Activated naive CD4-positive, alpha-beta T cell treated with anti-CD3 and anti-CD28 coated beads, Interleukin-2, amount 50 U/mL, for 72 hours (primary cell): ENCODE measurements around the gene EIF6. TPM values are rescaled to one million over a fixed set of nuclear protein-coding genes. Genes with fewer than 3 reads are reported as not detected.
"Not testable (repeated sequence)": the region's sequence is repeated elsewhere in the genome, so short reads cannot be mapped to it uniquely, and the experiment has no call there.

Experiments
- ATAC-seq, 2 donors: fragments of 150-1000 bp; cut with Tn5 transposase; 2 replicates each; pipeline ENCODE4 v1.10.0; 2021; ENCODE audit warnings: mild to moderate bottlenecking in 2 of 2, moderate library complexity in 2 of 2
- DNase-seq, 2 donors: peaks; one replicate each; pipeline ENCODE4 v3.0.0; 2021 to 2022; ENCODE audit warnings: low spot score in 2 of 2
- H3K27ac Mint-ChIP-seq, 2 donors: one replicate each; pipeline ENCODE4 v1.8.0; 2022; ENCODE audit warnings: mild to moderate bottlenecking in 2 of 2, mixed read lengths in 2 of 2
- H3K36me3 Mint-ChIP-seq, 2 donors: one replicate each; pipeline ENCODE4 v1.8.0; 2022; ENCODE audit warnings: mixed read lengths in 2 of 2
- H3K9me3 Mint-ChIP-seq, 2 donors: one replicate each; pipeline ENCODE4 v1.8.0; 2022; ENCODE audit warnings: mixed read lengths in 2 of 2
- total RNA-seq, 2 donors: library from RNA; stranded (reverse); gene quantifications; one replicate each; pipeline ENCODE4 v1.2.3, GENCODE V29; 2022

Gene EIF6
- total RNA-seq, 2 donors from 2014 or later: 63.9 to 115 TPM

DNA sequence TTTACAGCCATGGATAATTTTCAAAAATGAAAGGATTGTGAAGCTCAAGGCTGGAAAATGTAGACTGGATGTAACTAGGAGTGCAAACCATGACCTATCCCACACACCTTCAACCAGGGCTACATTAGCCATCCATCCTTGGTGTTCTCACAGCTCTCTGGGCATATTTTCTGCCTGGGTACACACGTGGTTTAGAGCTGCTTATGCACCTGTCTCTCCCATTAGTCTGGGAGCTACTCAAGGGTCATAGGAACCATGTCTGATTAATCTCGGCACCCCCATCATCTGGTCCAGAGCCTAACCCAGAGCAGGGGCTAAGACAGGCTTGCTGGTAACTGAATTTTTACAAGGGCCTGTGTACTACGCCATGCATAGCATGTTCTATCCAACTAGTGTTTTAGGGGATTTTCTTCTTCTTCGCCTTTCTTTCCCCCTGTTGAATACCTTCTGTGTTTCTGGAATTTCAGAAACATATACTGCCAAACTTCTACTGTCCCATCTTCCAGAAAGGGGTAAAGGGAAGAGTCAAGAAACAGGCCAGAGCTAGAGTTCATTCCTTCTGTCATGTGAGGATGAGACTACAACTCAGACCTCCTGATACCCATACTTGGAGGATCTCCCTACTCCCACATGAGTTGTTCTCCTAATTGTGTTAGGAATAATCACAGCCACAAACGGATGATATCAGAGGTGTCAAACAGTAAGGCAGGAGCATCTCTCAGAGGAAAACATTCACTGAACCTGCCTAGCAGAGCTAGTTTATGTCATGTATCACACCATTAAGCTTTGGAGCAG is 33.0 kb upstream of the EIF6 start:
- no peak for ATAC-seq
- Mint-ChIP-seq H3K36me3 (peaks cover 2 to 3% of the 10 kb centered on the region in 2 donors), H3K27ac (peak overlapping the region; percentile 0 to 47), H3K9me3 (no peaks in the 10 kb centered on the region)
- DNase-seq: no peak

DNA sequence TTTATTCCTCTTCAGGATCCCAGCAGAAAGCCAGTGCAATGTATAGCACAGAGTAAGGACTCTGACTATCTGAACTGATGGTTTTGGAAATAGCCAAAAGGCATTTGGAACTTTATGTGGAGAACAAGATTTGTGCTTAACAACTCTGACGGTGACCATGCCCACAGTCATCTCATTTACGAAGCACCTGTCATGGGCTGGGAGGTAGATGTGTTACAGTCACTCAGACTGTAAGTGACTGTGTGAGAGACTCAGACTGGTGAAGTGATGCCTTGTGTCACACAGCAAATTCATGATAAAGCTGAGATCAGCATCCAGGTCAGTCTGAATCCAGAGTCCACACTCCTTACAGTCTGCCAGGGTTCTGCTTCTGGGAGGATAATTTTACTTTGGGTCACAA is 31.5 kb upstream of the EIF6 start:
- DNase-seq: no peak
- Mint-ChIP-seq H3K9me3 (no peaks in the 10 kb centered on the region), H3K36me3 (peaks cover 4 to 6% of the 10 kb centered on the region in 2 donors), H3K27ac (peak overlapping the region; percentile 10 to 78)
- ATAC-seq: no peak

DNA sequence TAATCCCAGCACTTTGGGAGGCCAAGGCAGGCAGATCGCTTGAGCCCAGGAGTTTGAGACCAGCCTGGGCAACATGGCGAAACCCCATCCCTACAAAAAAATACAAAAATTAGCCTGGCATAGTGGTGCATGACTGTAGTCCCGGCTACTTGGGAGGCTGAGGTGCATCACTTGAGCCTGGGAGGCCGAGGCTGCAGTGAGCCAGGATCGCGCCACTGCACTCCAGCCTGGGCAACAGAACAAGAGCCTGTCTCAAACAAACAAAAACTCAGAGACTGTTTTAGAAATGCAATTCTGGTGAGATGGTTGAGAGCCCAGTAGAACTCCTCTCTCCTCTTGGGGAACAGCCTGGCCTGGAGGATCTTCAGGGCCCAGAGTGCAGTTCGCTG is 31.1 kb upstream of the EIF6 start:
- H3K27ac Mint-ChIP-seq: peak overlapping the region; percentile 78 to 80
- H3K36me3 Mint-ChIP-seq, DNase-seq, ATAC-seq, H3K9me3 Mint-ChIP-seq: not testable (repeated sequence)

DNA sequence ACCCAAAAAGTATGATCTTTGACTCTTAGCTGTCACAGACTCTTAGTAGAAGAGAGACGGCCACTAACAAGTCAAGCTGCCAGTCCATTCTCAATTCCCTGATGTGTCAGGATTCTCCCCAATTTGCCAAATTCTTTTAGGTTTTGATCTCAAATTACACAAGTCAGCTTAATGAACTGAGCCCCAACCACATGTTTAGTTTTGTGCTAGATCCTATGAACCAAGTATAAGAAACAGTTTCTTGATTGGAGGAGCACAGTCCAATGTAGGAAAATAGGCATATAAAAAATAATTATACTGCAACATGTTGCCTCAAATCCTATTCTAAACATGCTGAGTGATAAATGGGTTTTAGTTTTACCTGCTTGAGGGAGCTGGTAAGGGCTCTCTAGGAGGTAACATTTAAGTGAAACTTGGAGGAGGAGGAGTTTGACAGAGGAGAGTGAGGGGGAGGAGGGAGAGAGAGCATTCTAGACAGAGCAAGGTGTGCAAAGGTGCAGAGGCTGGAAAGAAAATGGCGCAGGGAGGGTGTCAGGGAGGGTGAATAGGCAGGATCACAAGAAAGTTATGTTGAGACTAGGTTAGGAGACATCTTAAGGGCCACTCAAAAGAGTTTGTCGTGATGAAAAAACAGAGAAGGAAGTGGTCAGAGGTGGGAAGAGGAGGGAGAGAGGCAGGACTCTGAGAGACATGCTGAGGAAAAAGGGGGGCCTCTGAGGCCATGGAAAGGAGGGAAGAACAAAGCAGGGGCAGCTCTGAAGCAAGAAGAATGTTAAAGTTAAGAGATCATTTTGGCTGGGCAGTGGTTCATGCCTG is 30.5 kb upstream of the EIF6 start:
- ATAC-seq: no peak
- no peaks in the 10 kb centered on the region for H3K9me3 Mint-ChIP-seq

DNA sequence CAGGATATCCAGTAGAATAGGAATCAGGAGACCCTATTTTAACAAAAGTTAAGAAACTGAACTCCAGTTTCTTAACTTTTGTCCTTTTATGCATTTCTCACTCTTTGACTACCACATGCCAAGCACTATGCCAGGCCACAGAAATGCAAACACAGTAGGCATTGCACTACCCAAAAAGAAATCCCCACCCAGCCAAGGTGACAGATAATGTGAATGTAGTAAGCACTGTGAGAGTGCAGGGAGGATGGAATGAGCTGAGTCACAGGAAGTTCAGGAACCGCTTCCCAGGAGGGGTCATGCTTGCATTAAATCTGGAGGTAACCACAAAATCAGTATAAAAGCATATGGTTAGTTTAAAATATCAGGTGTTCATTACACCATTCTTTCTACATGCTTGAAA is 27.7 kb upstream of the EIF6 start:
- peak overlapping the region; percentile 38 to 84 for H3K27ac Mint-ChIP-seq
- DNase-seq (no peak), ATAC-seq (peak; percentile 66 to 88)
- peaks cover 4 to 6% of the 10 kb centered on the region in 2 donors for H3K36me3 Mint-ChIP-seq
- no peaks in the 10 kb centered on the region for H3K9me3 Mint-ChIP-seq

More for the DNA sequence above, 30.5 kb upstream of the EIF6 start:
- Mint-ChIP-seq H3K27ac (peak overlapping the region; percentile 78 to 80), H3K36me3 (peaks cover 4 to 6% of the 10 kb centered on the region in 2 donors)
- no peak for DNase-seq

DNA sequence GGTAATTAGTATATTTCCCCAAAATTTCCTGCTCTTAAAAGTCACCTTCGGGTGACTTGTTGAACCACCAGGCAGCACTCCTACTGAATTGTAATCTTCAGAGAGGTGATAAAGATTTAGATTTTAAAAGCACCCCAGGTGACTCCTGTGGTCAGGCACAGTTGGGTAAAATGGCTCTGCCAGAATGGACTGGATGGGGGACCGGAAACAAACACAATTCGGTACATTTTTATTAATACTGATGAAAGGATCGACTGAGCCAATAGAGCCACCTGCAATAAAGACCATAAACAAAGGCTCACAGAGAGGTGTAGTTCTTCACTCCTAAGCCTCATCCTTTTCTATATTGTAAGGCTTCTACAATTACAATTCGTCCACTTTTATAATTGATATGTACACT is 27.2 kb upstream of the EIF6 start:
- Mint-ChIP-seq H3K27ac (peak overlapping the region; percentile 38 to 84), H3K36me3 (peaks cover 4 to 6% of the 10 kb centered on the region in 2 donors), H3K9me3 (no peaks in the 10 kb centered on the region)
- DNase-seq: no peak
- no peak for ATAC-seq

DNA sequence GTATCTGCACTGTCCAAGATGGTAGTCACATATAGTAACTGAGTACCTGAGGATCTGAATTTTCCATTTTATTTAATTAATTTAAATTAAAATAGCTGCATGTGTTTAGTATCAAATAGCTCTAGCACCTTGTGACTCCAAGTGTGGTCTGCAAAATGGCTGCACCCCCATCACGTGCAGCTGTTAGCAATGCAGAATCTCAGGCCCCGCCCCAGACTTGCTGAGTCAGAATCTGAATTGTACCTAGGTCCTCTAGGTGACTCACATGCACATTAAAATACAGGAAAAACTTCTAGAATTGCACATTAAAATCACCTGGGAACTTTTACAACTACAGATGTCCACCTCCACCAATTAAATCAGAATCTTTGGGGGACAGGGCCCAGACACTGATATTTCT is 26.8 kb upstream of the EIF6 start:
- DNase-seq (peak in 1 of 2 donors; percentile 77), ATAC-seq (peak; percentile 65 to 80)
- Mint-ChIP-seq H3K27ac (peak overlapping the region; percentile 14 to 84), H3K36me3 (peaks cover 4 to 6% of the 10 kb centered on the region in 2 donors), H3K9me3 (no peaks in the 10 kb centered on the region)

DNA sequence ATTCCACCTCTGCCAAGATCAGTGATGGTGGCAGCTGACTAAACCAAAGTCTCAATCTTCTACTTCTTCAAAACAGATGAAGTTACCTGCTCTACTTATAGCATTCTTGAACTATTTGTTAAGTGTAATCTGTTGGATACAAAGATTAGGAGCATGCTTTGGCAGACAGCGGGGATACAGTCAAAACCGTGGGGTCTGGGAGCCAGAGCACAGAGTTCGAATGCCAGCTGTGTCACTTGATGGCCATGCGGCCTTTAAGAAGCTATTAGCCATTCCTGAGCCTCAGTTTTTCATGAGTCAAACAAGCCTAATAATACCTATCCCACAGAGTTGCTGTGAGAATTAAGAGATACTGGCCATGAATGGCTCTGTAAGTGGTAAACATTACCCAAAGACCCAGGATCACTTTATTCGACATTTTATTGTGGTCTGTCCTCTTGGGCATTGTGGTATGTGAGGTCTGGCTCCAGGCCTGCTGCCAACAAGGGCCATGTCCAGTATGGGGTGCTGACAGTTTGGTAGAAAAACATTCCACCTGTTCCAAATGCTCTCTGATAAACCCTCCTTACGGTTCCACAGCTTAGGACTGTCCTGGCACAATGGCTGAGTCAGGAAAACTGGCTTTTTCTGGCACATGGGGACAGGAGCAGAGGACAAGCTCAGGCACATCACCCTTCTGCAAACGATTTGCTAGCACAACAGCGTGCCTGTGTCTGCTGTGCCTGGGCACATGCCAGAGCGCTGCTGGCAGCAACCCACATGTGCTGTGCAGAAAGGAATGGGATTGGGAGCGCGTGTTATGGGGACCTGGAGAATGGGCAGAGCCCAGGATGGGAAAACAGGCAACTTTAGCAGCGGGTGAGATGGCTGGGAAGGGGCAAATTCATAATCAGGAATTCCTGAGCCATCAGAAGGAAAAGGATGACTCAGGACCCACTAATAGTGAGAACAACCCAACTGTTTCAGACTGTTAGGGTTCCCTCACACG is 23.4 kb upstream of the EIF6 start:
- peaks cover 4 to 13% of the 10 kb centered on the region in 2 donors for H3K36me3 Mint-ChIP-seq
- ATAC-seq: no peak
- no peak for DNase-seq
- H3K27ac Mint-ChIP-seq: peak overlapping the region in 1 of 2 donors; percentile 29
- no peaks in the 10 kb centered on the region for H3K9me3 Mint-ChIP-seq

DNA sequence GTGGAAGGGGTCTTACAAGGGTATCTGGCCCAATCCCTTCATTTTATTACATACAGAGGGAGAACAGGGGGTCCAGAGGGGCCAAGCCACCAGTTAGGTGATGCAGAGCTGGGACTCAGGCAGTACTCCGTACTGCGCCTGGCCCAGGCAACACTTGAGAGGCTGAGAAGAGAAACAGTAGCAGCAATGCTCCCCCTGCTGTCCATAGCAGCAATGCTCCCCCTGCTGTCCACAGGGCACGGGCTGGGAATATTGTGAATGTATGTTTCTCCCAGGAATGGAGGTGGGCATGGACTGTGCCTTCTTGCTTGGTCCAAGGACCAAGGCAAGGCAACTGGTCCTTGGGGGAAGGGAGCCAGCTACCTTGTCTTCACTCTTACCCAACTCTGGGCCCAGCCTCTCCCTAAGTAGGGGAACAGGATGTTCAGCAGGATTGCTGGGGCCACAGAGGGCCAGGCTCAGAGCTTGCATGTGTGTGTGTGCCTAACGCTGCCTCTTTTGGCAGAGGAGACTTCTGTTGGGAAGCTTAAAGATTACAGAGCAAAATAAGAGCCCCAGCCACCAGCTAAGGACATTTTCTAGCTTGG is 22.5 kb upstream of the EIF6 start:
- no peaks in the 10 kb centered on the region for H3K9me3 Mint-ChIP-seq
- no peak for DNase-seq
- ATAC-seq: no peak
- peak overlapping the region in 1 of 2 donors; percentile 84 for H3K27ac Mint-ChIP-seq
- peaks cover 0 to 7% of the 10 kb centered on the region in 2 donors for H3K36me3 Mint-ChIP-seq

DNA sequence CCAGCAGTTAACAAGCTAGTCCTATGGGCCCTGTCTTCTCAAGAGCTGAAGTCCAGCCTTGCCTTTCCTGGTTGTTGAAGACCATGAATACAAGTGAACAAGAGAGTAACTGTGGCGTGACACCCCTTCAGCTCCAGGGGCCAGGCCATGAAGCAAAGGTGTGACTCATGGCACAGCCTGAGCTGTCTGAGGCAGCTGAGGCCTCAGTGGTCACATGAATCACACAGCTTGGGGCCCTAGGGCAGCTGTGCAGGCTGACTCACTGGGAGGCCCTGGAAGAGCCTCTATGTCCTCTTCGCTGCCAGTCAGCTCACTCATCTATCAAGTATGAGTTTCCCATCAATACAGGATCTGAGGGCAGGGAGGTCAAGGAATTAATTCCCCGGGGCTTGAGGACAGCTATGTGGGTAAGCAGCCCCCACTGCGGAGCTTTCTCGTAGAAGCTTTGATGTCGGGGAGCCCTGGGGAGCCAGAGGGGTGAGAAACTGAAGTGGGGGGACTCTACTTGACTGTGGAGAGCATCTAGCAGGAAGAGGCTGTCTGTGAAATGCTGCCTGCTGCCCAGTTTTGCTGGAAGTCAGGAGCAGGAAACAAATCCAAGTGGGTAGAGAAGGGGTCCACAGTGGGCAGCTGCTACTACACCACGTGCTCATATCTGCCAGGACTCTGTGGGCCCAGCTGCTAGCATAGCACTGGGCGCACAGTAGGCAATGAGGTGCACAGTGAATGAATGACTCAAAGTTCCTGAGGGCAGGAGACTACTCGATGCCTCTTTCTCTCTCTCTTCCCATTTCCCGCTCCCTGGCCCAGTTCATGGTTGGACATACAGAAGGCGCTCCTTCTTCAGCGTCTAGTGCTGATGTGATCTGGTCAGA is 21.3 kb upstream of the EIF6 start:
- ATAC-seq (peak; percentile 97 to 99), DNase-seq (peak; percentile 81 to 90)
- Mint-ChIP-seq H3K9me3 (no peaks in the 10 kb centered on the region), H3K36me3 (peaks cover 0 to 7% of the 10 kb centered on the region in 2 donors), H3K27ac (peak overlapping the region; percentile 84 to 99)

DNA sequence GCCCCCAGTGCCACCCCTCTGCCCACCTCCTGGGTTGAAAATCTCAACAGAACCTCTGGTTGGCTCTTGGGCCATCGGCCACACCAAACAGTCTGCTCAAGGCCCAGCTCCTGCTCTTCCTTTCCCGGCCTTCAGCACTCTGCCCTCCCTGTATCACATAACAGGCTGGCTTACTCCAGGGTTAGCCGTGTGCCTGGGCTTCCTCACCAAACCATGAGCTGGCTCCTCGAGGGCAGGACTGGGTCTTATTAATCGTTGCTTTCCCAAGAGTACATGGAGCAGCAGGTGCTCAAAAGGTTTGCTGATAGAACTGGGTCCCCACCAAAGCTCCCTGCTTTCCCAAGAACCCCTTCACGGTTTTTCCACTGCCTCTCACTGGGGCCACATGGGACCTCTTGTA is 20.4 kb upstream of the EIF6 start:
- no peak for ATAC-seq
- Mint-ChIP-seq H3K36me3 (peaks cover 0 to 7% of the 10 kb centered on the region in 2 donors), H3K9me3 (no peaks in the 10 kb centered on the region), H3K27ac (peak overlapping the region; percentile 84 to 99)
- DNase-seq: no peak

DNA sequence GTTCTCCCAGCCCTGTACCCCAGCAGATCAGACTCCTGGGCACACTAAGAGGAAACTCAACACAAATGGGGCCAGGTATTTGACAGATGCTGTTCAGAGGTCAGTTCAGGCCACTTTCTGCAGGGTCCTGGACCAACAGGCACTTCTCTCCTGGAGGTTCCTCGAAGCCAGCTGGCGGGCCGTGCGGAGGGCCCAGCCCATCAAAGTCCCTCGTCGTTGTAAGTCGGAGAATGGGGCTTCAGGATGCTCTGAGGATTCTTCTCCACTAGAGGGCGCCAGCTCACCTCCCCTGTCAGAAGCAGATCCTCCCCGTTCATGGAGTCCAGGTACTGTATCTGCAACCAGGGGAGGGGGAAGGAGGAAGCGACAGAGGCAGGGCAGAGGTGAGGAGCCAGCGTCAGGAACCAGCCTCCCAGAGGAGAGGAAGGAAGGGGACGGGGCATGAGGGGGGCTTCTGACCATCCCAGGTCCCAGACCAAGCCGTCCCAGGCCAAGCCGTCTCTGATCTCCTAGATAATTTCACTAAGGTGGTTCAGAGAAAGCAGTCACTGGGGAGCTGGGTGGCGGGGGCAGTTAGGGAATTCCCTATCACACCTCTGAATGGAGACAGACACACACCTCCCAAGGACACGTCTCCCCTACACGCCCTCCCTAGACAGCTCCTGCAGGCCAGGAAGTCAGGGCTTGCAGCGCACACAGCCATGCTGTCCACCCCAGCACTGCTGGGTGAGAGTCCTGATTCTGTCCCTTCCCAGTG is 19.3 kb upstream of the EIF6 start:
- no peaks in the 10 kb centered on the region for H3K9me3 Mint-ChIP-seq
- peak; percentile 79 to 88 for DNase-seq
- peak; percentile 37 to 57 for ATAC-seq
- peaks cover 0 to 7% of the 10 kb centered on the region in 2 donors for H3K36me3 Mint-ChIP-seq
- H3K27ac Mint-ChIP-seq: peak overlapping the region in 1 of 2 donors; percentile 28

DNA sequence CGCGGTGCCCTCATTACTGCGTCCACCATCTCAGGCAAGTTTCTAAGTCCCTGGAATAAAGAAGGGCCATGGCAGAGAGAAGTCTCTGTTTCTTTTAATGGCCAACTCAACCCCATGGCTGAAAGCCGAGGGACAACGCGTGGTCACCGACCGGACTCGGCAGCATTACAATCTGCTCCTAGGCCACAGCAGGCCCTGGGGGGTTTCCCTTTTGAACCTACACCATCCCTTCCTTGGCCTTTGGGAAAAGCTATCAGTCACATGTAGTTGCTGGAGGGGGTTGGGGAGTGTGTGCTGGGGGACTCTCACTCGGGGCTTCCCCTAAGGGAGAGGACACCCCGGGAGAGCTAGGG is 18.8 kb upstream of the EIF6 start:
- Mint-ChIP-seq H3K9me3 (no peaks in the 10 kb centered on the region), H3K27ac (peak overlapping the region in 1 of 2 donors; percentile 28), H3K36me3 (peaks cover 0 to 7% of the 10 kb centered on the region in 2 donors)
- ATAC-seq (peak in 1 of 2 donors; percentile 9), DNase-seq (no peak)

DNA sequence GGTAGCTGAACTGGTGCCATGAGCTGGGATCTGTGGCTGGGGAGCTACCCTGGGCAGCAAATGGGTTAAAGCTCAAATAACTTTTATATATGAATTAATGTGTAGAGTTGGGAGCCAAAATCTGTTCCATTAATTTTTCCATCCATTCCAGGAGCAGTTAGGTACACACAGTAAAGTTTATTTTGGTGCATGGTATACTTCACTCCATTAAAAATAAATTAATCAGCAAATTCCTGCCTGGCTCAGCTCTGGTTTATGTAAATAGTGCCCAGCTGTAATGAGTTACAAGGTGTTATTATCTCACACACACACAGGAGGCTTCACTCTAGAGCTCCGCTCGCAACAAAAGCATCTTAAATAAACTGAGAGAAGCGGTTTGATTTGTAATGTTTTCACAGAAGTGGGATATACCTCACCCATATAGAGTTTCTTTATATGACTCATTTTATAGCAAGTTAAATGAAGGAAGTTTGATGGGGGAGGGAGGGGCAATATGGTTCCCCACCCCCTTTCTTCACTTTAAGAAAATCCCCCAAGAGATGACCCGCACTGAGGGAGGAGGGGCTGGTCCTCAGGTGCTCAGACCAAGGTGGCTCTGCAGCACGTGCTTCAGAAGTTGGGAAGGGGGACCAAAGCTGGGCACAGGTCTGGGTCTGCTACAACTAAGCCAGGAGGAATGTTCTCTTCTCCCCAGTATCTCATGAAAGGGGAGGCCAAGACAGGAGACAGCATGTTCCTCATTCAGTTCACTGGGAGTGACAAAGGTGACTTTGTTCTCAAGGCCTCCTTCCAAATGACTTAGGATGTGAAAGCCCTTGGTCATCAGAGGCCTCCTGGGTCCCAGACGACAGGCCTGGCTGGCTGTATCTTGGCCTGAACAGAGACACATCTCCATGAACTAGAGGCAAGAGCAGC is 18.1 kb upstream of the EIF6 start:
- H3K36me3 Mint-ChIP-seq: peaks cover 0 to 7% of the 10 kb centered on the region in 2 donors
- ATAC-seq (peak in 1 of 2 donors; percentile 3), DNase-seq (no peak)
- no peak overlapping the region for H3K27ac Mint-ChIP-seq
- H3K9me3 Mint-ChIP-seq: no peaks in the 10 kb centered on the region
